Endodermal cell (in vitro differentiated cells): ENCODE results near the gene GTF2F2. TPM values are rescaled to one million over a fixed set of nuclear protein-coding genes. Genes with fewer than 3 reads are reported as not detected.

Experiments used
- DNase-seq: peaks from one replicate; pipeline ENCODE4 v3.0.0-alpha.2; 2017
- H3K27ac ChIP-seq: 2 replicates; pipeline ENCODE4 v1.5.1; 2013; ENCODE audit warnings: mild to moderate bottlenecking, low read depth, low read length, moderate library complexity
- H3K27me3 ChIP-seq: 2 replicates; pipeline ENCODE4 v1.6.1; 2013; ENCODE audit warnings: mild to moderate bottlenecking, low read length, moderate library complexity; ENCODE audit not compliant: insufficient read depth, control insufficient read depth, poor library complexity, severe bottlenecking
- H3K36me3 ChIP-seq: 2 replicates; pipeline ENCODE4 v1.7.0; 2013; ENCODE audit warnings: mild to moderate bottlenecking, low read length, moderate library complexity; ENCODE audit not compliant: control insufficient read depth, insufficient read depth
- H3K4me1 ChIP-seq: one replicate; pipeline ENCODE4 v1.7.0; 2013; ENCODE audit warnings: low read length; ENCODE audit not compliant: control insufficient read depth, insufficient read depth
- H3K4me3 ChIP-seq: 2 replicates; pipeline ENCODE4 v1.5.1; 2013; ENCODE audit warnings: mild to moderate bottlenecking, low read length, moderate library complexity
- H3K9ac ChIP-seq: 2 replicates; pipeline ENCODE4 v1.6.1; 2013; ENCODE audit warnings: mild to moderate bottlenecking, low read length, moderate library complexity; ENCODE audit not compliant: poor library complexity, severe bottlenecking; ENCODE audit errors: extremely low read depth
- H3K9me3 ChIP-seq: 2 replicates; pipeline ENCODE4 v1.6.1; 2013; ENCODE audit warnings: mild to moderate bottlenecking, low read length, moderate library complexity; ENCODE audit not compliant: control insufficient read depth
- H3K27ac Mint-ChIP-seq: 2 replicates; pipeline ENCODE4 v1.8.0; 2020; ENCODE audit warnings: mixed read lengths
- H3K27me3 Mint-ChIP-seq: 2 replicates; pipeline ENCODE4 v1.8.0; 2021; ENCODE audit warnings: mild to moderate bottlenecking, mixed read lengths; ENCODE audit not compliant: insufficient read depth
- H3K36me3 Mint-ChIP-seq: 2 replicates; pipeline ENCODE4 v1.8.0; 2020; ENCODE audit warnings: low read depth, mixed read lengths
- H3K4me1 Mint-ChIP-seq: 2 replicates; pipeline ENCODE4 v1.8.0; 2020; ENCODE audit warnings: mixed read lengths
- H3K4me3 Mint-ChIP-seq: 2 replicates; pipeline ENCODE4 v1.8.0; 2020; ENCODE audit warnings: mild to moderate bottlenecking, moderate library complexity, mixed read lengths
- H3K9me3 Mint-ChIP-seq: 2 replicates; pipeline ENCODE4 v1.8.0; 2020; ENCODE audit warnings: mild to moderate bottlenecking, mixed read lengths
- WGBS, 2 experiments: methylation state at CpG; one replicate each; pipeline versions ENCODE4 v1.1.5 to v1.1.7; 2013; ENCODE audit warnings: missing lambda C conversion rate in 2 of 2, mixed read lengths in 1 of 2; ENCODE audit not compliant: insufficient coverage in 1 of 2, insufficient read length in 1 of 2; 5-methylcytosine and 5-hydroxymethylcytosine counted together
- total RNA-seq, 2 donors: library from RNA; stranded (reverse); fragmentation: NEBNext Ultra II Directional in 1 of 2; extraction: Animal tissue kit (Norgen Biotek cat#: 25700) in 1 of 2; gene quantifications; 2 replicates in 1 of 2; 3 replicates in 1 of 2; pipeline ENCODE4 v1.2.1, GENCODE V29; 2021
- TF ChIP-seq, protein P1 (sequence below): fragments of 200-600 bp; sonication (generic); conservative IDR thresholded peaks from 2 replicates; pipeline ENCODE4 v1.5.0; 2021; ENCODE audit warnings: antibody characterized with exemption, mild to moderate bottlenecking

The GTF2F2 gene
- total RNA-seq, 2 donors from 2014 or later, result 27.0 to 27.4 TPM

DNA sequence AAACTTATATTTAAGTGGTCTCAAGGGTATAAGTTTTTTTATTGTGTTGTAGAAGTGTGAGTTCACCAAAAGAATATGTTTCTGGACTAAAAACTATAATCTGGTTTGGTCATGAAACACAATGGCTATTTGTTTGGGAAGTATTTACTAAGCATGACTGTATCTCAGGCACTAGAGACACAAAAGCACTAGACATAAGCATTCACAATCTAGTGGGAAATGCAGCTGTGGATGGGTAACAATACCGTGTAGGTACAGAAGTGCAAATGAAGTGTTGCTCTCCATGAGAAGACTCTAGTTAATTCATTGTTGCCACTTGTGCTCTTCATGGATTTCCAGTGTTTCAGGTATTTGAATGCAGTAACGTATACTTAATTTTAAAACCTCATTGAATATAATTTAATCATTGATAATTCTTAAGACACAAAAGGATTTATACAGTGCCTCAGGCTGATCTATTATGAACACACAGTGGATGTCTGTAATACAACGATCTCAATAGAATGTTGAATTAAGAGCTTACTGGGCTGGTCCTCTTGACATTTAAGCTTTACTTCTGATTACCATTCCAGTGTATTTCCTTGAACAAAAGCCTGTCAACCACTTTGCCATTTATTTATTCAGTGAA lies 169.7 kb downstream of the GTF2F2 start:
- peak; percentile 12 for DNase-seq
- no peaks in the 10 kb centered on the region for H3K9me3 Mint-ChIP-seq
- Histone ChIP-seq H3K27me3 (no peaks in the 10 kb centered on the region), H3K27ac (no peak overlapping the region), H3K9me3 (no peaks in the 10 kb centered on the region), H3K4me3 (no peak overlapping the region), H3K4me1 (peaks cover 4% of the 10 kb centered on the region), H3K9ac (no peak overlapping the region), H3K36me3 (peaks cover 5% of the 10 kb centered on the region)
- TF ChIP-seq, protein P1, sequence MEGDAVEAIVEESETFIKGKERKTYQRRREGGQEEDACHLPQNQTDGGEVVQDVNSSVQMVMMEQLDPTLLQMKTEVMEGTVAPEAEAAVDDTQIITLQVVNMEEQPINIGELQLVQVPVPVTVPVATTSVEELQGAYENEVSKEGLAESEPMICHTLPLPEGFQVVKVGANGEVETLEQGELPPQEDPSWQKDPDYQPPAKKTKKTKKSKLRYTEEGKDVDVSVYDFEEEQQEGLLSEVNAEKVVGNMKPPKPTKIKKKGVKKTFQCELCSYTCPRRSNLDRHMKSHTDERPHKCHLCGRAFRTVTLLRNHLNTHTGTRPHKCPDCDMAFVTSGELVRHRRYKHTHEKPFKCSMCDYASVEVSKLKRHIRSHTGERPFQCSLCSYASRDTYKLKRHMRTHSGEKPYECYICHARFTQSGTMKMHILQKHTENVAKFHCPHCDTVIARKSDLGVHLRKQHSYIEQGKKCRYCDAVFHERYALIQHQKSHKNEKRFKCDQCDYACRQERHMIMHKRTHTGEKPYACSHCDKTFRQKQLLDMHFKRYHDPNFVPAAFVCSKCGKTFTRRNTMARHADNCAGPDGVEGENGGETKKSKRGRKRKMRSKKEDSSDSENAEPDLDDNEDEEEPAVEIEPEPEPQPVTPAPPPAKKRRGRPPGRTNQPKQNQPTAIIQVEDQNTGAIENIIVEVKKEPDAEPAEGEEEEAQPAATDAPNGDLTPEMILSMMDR, result no peak
- WGBS, 2 experiments, result 95 to 96% methylated on average over 2 of the region's 3 CpGs
- H3K27me3 Mint-ChIP-seq, result no peaks in the 10 kb centered on the region
- H3K36me3 Mint-ChIP-seq, result peaks cover 17% of the 10 kb centered on the region
- H3K4me1 Mint-ChIP-seq, result peaks cover 17% of the 10 kb centered on the region
- no peak overlapping the region for H3K4me3 Mint-ChIP-seq
- H3K27ac Mint-ChIP-seq, result no peak overlapping the region

DNA sequence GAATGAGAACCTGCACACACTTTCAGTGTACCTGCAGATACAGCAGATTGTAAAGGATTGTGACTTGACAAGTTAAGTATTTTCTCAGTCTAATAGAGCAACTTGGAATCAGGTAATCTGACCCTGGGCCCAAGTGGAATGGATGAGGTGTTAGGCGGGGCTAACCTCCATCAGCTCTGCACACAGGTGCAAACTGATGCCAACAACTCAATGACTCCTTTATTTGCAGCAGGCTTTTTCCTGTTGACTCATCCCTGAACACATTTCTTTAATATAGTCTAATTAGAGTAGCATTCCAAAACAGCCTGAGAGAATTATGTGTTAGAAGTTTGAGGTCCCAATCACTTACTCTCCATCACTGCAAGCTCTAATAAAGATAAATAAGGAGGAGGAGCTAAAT lies 171.9 kb downstream of the GTF2F2 start:
- no peak overlapping the region for H3K4me3 Mint-ChIP-seq
- no peaks in the 10 kb centered on the region for H3K9me3 Mint-ChIP-seq
- TF ChIP-seq, protein P1, result no peak

DNA sequence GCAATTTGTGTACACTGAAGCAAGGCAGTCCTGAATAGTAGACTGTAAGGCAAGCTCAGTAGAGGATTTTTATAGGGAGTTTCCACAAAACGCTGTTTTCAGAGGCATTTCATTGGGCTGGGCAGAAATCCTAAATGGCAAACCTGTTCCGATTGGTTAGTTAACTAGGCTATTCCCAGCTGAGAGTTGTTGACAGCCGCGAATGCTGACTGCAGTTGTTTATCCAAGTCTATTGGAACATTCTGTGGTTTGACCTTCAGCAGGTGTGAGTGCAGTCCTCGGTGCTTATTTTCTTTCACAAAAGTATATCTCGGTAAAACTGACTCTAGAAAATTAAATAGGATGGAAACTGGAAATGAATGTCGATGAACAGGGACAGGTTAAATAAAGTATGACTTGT lies 175.2 kb downstream of the GTF2F2 start:
- Mint-ChIP-seq H3K27ac (no peak overlapping the region), H3K27me3 (no peaks in the 10 kb centered on the region), H3K4me1 (peaks cover 21% of the 10 kb centered on the region), H3K36me3 (no peaks in the 10 kb centered on the region), H3K9me3 (no peaks in the 10 kb centered on the region), H3K4me3 (no peak overlapping the region)
- Histone ChIP-seq H3K9ac (no peak overlapping the region), H3K4me3 (no peak overlapping the region), H3K27me3 (no peaks in the 10 kb centered on the region), H3K4me1 (peaks cover 4% of the 10 kb centered on the region), H3K9me3 (no peaks in the 10 kb centered on the region), H3K27ac (no peak overlapping the region), H3K36me3 (no peaks in the 10 kb centered on the region)
- TF ChIP-seq, protein P1, result no peak
- WGBS, 2 experiments, result 87 to 94% methylated on average over 7 of the region's 7 CpGs
- DNase-seq, result peak; percentile 30

More for the DNA sequence above, 171.9 kb downstream of the GTF2F2 start:
- Histone ChIP-seq H3K9ac (no peak overlapping the region), H3K4me3 (no peak overlapping the region), H3K9me3 (no peaks in the 10 kb centered on the region), H3K27me3 (no peaks in the 10 kb centered on the region), H3K36me3 (no peaks in the 10 kb centered on the region), H3K27ac (no peak overlapping the region), H3K4me1 (peaks cover 4% of the 10 kb centered on the region)
- Mint-ChIP-seq H3K4me1 (peaks cover 14% of the 10 kb centered on the region), H3K36me3 (peaks cover 8% of the 10 kb centered on the region), H3K27me3 (no peaks in the 10 kb centered on the region), H3K27ac (no peak overlapping the region)
- 91% methylated on average over 1 of the region's 1 CpG; no CpG with 5 or more reads in 1 of the 2 experiments for WGBS, 2 experiments
- DNase-seq, result peak; percentile 33
